Activated CD8-positive, alpha-beta memory T cell treated with anti-CD3 and anti-CD28 coated beads, Interleukin-2, amount 50 U/mL, for 4 hours (primary cell): Measurements from ENCODE around the gene FAM118B.
"Not testable (repeated sequence)": the region's sequence is repeated elsewhere in the genome, so short reads cannot be mapped to it uniquely, and the experiment has no call there.

Source experiments
- DNase-seq: peaks from one replicate; pipeline ENCODE4 v3.0.0-alpha.2; 2020

The FAM118B gene

DNA sequence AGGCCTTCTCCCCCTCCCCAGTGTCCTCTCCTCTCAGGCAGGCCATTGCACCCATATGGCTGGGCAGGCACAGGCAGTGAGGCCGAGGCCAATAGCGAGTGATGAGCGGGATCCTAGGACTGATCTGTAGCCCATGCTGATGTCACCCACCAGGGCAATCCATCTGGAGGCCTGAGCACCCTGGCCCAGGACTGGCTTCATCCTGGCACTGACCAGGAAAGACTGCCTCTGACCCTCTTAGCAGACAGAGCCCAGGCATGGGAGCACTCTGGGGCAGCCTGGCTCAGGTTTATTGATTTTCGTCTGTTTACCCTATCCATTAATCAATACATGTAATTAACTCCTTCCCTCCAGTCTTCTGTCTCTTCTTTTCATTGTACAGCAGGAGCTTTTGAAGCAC lies 66.2 kb downstream of the FAM118B start:
- no peak for DNase-seq

DNA sequence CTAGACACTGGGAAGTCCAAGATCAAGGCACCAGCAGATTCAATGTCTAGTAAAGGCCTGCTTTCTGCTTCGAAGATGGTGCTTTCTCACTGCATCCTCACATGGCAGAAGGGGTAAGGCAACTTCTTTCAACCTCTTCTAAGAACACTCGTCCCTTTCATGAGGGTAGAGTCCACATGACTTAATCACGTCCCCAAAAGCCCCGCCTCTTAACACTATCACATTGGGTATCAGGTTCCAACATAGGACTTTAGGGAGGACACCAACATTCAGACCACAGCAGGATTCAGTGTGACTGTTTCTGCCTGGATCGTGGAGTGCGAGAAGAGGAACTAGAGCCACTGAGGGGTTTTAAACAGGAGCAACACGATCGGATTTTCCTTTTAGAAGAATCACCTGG lies 67.6 kb downstream of the FAM118B start:
- DNase-seq, result no peak

DNA sequence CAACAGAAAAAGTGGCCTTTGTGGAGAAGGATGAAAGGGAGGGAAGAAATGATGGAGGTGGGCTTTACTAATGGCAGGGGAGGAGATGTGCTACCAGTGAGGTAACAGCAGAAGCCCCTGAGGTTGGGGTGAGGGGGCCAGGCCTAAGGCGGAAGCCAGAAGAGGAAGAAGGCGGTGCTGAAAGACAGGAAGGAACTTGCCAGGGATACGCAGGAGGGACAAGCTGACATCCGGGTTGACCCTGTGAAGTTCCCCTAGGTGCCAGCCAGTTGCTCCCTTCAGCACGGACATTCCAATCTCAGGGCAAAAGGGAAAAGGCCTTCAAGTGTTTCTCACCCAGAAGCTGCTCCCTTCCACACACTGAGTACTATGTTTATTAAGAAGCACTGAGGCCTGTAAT lies 69.0 kb downstream of the FAM118B start:
- DNase-seq, result no peak

DNA sequence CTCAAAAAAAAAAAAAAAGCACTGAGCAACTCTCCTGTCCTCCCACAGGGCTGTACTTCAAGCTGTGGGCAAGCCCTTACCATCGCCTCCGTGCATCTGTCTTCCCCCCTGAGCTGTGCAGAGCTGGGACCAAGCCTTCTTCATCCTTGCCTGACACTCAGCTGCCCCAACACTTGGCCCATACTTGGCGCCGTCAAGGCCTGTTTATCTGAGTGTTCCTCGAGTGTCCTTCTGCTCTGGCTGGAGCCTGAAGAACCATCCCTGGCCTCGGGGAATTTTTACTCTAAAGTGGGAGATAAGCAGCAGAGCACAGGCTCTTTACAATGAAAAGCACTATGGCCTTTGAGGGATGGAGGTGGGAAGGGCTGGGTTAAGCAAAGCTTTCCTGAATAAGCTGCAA lies 69.7 kb downstream of the FAM118B start:
- no peak for DNase-seq

DNA sequence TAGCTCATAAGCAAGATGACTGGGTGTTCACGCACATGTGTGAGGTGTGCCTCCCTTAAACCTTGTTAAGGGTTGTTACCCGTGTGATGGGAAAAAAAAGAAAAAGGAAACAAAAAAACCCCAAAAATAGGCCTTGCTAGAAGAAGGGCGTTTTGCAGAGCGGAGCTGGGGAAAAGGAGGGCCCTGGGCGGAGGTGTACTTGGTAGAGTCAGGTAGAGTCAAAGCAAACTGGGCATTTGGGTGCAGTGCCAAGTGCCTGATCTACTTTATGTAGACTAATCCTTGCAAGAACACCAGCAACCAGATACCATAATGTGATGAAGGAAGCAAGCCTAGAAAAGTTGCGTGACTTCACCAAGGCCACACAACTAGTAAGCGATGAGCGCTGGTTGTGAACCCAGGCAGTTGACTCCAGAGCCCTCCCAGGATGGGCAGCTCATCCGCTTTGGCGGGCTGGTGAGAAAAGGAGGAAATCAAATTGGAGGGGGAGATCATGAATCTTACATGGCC lies 70.1 kb downstream of the FAM118B start:
- DNase-seq, result no peak

DNA sequence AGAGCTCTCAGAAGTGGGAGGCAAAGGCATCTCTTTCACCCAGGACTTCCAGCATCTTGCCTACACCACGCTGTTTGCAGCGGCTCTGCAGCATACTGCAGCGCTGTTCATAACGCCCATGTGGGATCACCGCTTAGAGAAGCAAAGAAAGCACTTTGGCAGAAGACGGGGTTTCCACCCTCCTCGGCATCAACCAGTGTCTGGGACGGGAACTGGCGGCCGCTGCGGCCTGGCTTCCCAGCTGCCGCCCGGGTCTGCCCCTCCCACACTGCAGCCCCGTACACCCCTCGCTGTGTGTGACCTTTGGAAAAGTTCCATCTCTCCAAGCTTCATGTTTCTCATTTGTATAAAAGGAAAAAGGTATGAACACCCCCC lies 70.8 kb downstream of the FAM118B start:
- peak; percentile 31 for DNase-seq

DNA sequence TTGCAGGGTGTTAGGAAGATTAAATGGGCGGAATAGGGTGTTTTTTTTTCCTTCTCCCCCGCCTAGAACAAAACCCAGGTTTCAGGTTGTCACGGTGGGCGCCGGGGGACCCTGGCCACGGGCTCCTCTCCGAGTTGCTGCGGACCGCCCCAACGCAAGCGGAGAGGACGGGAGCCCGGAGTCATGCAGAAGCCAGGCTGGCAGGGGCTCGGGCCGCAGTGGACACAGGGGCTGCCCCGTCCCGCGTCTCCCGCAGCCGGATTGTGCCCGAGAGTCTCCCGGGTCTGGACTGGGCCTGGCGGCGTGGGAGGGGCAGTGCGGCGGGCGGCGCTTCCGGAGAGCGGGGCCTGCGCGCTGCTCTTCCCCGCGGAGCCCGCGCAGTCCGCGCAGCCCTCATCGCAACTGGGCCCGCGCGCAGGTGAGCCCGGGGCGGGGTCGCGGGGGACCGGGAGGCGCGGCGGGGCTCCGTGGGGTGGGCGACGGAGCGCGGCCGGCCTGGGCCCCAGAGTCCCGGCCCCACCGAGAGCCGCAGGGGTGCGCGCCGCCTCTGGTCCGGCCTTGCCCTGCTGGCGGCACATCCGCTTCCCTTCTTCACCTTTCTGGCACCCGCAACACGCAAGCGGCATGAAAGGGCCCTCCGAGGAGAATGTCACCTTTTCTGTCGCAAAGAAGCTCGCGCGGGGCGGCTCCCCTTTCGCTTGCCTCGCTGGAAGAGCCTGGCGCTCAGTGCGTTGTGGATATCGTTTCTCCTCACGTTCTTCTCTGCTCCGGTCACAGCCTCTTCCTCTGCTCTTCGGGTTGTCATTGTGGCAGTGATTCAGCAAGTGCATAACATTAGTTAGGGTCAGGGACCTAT lies 71.4 kb downstream of the FAM118B start, which contains the start of gene TIRAP:
Gene TIRAP, plus strand, starts transcription at position 358 of the 856 bp plus-strand sequence. CDS start 7,802 bp downstream, outside the sequence.
- peak; percentile 54 for DNase-seq

DNA sequence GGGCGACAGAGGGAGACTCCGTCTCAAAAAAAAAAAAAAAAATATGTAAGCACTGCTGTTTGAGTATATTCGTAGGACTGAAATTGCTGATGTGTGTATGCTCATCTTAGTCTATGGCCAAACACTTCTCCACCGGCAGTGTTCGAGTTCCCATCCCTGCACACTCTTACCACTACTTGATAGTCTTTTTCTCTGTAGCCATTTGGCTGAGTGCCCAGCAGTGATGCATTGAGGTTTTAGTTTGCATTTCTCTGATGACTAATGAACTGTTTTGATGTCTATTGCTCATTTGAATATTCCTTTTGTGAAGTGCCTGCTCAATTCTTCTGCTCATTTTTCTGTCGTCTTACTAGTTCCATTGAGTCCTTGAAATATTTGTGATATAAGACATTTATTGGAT lies 73.2 kb downstream of the FAM118B start:
- DNase-seq, result peak; percentile 87

DNA sequence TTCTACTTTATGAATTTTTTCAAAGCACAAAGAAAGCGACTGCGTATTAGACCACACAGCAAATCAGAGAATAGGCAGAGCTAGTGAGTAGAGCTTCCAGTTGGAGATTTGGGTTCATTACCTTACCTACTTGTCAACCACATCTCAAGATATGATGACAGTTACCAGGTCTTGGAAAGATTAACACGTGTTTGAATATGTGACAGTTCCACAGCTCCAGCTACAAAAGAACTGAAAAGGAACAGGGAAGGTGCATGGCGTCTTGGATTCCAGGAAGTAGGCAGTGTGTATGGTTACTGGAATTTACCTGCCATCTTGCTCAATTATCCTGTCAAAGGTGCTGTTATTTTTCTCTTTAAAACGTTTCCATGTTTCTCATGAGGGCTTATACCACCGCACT lies 76.7 kb downstream of the FAM118B start:
- no peak for DNase-seq

DNA sequence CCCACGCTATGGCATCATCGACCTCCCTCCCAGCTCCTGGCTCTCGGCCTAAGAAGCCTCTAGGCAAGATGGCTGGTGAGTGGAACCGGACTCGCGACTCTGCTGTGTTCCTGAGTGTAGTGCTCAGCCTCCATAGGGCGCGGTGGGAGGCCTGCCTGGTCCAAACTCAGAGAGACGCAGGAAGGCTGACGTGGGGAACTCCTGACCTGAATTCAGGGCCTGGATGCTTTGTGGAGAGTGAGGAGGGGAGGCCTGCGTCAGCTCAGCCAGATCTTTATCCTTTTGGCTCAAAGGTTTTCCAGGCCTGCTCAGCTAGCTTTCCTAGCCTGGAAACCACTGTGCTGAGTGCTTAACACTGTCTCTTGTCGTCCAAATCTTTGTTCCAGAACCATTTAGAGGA lies 79.3 kb downstream of the FAM118B start:
- no peak for DNase-seq

DNA sequence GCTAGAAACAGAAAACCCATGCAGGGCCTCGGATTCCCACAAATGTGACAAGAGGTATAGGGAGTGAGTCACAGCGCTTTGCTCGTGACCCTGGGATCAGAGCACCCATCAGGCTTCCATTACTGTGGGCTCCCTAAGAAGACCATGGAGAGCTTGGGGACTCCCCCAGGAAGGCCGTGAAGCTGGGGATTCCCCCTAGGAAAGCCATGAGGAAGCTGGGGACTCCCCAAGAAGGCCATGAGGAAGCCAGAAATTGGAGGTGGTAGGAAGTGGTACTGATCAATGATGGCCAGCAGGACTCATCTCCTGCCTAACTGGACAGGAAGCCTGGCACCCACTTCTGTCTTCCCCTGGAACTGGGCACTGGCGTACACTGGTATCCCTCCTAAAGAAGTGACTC lies 82.1 kb downstream of the FAM118B start:
- DNase-seq, result no peak

DNA sequence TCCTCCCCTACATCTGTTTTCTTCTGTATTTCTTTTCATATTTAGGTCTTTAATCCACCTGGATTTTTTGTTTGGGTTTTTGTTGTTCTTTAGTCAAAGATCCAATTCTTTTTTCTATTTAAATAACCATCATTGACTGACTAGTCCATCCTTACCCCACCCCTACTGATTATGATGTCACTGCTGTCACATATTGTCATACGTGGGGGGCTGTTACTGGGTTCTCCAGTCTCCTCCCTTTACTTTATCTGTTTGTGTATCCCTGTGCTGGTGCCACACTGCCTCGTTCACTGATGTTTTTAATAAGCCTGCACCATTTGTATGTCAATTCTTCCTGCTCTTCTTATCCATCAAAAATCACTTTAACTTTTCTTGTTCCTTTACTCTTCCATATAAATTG lies 85.4 kb downstream of the FAM118B start:
- no peak for DNase-seq

DNA sequence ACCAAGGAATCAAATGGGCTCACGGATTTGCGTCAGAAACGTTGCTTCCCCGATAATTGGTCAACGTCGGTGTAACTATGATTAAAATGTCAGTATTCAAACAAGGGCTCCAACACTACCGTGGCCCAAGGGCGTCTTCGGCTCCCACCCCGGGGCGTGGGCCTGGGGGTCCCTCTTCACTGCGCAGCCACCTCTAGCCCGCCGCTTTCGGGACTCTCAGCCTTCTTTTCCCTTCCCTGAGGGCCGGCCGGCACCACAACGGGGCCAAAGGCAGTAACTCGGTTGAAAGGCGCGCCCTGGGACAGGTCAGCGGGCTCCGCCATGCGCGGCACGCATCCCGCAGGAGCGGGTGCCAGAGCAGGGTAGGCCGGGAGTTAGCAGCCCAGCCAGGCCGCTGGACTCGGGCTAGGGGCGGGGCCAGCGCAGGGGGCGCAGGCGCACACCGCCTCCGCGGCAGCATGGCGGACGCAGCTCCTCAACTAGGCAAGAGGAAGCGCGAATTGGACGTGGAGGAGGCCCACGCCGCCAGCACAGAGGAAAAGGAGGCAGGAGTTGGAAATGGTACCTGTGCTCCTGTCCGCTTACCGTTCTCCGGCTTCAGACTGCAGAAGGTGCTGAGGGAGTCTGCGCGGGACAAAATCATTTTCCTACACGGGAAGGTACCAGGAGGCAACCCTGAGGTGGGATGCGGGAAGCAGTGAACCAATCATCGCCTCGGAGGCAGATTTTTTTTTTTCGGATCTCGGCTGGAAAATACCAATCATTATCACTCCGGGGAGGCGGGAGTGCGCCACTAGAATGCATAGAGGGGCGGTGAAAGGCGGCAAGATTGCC lies 92.3 kb downstream of the FAM118B start, which contains the start of gene DCPS:
Gene DCPS, plus strand, starts transcription at position 438 of the 834 bp plus-strand sequence. Its CDS starts 21 bp downstream, at position 459.
- DNase-seq, result peak; percentile 86

DNA sequence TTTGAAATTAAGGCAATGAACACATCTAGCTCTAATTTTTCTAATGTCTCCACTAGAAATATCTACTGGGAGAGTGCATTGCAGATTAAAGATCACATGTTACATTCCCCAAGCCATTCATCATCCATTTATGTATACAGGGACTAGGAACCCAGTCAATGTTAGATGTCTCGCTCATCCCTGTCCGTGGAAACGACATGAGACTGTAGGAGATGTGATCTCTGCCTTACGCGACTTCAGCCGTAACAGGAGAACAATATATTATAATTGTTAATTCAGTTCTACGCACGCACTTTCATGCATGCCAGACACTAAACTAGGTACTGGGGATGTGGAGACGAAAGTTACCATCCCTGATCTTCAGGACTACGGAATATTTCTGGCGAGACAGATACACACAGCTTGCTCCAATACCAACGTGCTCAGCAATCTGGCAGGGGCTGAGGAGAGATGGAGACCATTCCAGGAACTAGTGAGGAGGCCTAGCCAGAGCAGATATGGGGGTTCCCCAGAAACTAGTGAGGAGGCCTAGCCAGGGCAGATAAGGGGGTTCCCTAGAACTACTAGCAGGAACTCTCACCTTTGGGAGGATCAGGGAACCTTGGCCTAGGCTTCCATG lies 93.0 kb downstream of the FAM118B start:
- no peak for DNase-seq

DNA sequence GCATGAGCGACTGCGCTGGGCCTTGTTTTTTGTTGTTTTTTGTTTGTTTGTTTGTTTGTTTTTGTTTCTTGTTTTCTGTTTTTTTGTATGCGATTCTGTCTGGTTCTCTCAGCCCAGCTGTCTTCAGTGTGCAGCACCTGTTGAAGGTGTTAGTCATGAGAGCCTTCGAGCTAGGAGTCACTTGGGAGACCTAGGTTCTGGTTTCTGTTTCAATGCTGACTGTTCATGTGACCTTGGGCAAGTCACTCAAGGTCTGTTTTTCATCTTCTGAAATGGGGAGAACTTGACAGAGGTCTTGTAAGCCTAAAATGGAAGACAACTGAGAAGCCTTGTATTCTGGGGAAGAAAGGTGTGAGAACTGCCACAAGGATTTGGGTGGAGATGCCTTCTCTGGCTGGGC lies 94.1 kb downstream of the FAM118B start:
- DNase-seq, result no peak

DNA sequence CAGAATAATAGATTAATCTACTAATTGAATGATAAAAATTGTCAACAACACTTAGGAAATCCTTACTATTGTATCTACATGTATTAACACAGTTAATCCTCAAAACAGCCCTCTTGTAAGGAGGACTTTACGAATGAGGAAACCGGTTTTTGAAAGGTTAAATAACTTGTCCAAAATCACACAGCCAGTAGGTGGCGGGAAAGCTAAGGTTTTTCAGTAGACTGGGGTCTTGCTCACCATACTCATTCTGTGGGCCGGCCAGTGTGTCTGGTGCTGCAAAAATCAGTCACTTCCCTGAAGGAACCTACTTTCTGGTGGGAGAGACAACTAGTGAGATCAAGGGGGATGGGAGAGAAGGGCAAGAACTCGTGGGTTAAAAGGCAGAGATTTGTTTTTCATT lies 96.1 kb downstream of the FAM118B start:
- no peak for DNase-seq

DNA sequence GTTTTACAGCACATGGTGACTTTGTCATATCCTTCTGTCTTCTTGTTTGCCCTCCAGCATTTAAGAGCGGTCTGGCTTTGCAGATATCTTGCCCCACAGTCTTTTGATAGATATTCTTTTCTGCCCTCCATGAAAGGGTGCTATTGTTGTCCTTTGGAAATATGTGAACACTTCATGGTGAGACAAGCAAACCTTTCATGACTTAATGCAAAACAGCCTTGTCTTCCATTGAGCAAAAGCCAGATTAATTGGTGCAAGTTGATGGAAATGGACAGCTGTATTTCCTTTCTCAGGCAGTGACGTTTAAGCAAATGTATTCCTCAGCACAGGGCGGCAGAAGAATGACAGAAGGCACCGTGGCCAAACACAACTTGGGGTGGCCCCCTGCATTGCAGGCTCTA lies 96.7 kb downstream of the FAM118B start:
- no peak for DNase-seq

DNA sequence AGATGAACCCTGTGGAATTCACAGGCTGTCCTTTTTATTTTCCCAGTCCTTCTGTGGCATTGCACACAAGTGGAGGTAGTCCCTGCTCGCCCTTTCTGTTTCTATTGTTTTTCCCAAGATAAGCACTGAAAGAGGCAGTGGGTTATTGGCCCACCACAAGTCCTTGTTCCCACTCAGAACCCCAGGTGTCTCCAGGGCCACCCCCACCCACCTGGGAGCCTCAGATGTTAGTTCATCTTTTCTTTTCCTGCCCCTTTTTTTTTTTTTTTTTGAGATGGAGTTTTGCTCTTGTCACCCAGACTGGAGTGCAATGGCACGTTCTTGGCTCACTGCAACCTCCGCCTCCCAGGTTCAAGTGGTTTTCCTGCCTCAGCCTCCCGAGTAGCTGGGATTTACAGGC lies 97.2 kb downstream of the FAM118B start:
- not testable (repeated sequence) for DNase-seq

DNA sequence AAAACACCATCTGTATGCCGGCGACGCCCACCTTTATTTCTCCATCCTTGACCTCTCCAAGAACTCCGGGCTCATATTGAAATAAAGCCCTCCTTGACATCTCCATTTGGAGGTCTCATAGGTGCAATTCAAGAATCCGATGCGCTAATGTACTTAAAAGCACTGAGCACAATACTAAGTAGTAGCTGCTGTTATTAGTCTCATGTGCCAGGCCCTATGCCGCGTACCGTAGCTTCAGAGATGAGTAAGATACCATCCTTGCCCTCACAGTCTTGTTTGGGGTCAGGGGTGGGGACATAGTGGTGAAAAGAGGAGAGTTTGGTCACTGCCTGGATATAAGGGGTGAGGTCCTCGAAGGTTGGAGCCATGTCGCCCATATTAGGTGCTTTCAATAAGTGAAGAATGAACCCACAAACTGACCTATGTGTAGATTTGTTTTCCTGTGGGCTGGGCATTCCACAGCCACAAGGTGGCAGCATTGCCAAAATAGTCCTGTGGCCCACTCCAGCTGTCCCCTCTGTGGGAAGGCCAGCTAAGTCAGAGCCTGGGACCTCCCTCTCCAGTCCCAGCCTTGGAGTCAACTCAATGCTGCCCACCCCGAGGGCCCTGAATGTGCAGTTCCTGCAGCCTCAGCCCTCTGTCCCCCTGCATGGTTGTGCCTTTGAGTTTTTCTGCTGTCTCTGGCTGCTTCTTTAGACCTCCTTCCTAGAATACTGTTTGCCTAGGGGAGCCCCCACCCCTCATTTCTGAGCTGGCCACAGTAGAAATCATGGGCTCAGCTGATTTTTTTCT lies 98.8 kb downstream of the FAM118B start:
- peak; percentile 61 for DNase-seq

DNA sequence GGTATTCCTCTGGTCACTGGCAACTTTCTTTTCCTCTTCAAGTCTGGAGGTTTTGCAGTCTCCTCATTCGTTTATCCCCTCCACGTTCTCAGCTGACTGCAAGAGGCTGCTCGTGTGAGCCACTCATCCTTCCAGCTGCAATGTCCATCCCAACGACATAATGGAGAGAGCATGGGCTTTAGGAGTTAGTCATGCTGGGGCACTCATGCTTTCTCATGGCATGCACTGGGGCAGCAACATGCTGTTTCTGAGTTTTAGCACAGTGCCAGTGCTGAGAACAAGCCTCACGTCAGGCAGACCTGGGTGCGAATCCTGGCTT lies 99.4 kb downstream of the FAM118B start:
- DNase-seq, result no peak

DNA sequence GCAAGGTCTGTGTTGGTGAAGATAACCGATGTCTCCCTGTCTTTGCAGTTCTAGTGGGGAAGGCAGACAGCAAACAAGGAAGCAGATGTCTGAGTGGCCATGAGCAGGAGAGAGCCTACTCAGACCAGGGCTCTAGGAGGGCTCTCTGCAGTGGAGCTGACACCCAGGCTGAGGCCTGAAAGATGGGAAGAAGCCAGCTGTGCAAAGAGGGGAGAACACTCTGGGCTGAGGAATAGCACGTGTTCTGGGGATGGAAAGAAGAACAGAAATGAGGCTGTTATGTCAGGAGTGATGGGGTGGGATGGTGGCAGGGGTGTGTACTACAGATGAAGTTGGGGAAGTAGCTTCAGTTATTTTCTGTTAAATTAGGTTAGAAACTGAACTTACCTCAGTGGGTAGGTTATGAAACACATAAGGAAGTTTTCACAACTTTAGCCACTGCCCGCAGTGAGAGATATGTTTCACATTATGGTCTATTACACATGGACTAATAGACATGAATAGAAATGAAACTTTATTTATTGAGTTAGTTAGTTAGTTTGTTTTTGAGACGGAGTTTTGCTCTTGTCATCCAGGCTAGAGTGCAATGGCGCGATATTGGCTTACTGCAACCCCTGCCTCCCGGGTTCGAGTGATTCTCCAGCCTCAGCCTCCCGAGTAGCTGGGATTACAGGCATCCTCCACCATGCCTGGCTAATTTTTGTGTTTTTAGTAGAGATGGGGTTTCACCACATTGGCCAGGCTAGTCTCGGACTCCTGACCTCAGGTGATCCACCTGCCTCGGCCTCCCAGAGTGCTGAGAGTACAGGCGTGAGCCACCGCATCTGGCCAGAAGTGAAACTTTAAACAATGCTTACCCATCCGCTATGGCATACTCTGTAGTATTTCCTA lies 100.1 kb downstream of the FAM118B start:
- DNase-seq, result no peak
